ENCODE data around the gene INHBB.
A peak's percentile ranks its signal among the peaks of the same experiment; 100 is the strongest.
"Not testable (repeated sequence)": the region's sequence is repeated elsewhere in the genome, so short reads cannot be mapped to it uniquely, and the experiment has no call there.

INHBB gene

DNA sequence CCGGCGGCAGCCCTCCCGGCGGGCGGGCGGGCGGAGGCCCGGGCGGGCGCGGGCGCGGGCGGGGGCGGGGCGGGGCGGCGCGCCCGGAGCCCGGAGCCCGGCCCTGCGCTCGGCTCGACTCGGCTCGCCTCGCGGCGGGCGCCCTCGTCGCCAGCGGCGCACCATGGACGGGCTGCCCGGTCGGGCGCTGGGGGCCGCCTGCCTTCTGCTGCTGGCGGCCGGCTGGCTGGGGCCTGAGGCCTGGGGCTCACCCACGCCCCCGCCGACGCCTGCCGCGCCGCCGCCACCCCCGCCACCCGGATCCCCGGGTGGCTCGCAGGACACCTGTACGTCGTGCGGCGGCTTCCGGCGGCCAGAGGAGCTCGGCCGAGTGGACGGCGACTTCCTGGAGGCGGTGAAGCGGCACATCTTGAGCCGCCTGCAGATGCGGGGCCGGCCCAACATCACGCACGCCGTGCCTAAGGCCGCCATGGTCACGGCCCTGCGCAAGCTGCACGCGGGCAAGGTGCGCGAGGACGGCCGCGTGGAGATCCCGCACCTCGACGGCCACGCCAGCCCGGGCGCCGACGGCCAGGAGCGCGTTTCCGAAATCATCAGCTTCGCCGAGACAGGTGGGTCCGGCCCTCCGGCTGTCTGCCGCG is at the start of gene INHBB:
Gene INHBB (plus strand): TSS at position 111 of the 641 bp plus-strand sequence. CDS start 53 bp downstream, at position 164.
- no peak for DNase-seq

DNA sequence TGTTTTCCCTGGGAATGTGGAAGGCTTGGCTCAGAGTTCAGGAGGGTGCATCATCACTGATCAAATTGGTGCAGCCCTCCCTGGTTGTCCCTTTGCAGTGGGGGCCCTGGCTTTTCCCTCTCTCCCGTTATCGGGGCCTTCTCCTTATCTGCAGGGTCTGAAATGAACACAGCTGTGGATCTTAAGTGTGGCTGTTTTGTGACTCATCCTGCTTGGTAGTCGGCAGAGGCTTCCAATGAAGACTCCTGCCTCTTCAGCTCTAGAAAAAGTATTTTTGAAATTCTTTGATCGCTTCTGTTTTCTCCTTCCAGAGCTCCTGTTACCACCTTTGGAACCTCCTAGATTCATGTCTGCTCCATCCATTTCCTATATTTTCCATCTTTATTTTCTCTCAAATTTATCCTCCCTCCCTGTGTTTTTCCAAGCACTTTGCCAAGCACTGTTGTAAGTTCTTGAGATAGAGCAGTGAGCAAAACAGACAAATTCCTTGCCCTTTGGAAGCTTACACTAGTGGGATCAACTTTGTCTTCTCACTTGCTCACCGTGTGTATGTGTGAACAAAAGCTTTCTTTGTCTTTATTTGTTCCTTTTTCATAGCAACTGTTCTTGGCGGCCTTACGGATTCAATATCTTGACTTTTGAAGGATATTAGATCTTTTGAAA is 47.6 kb upstream of the INHBB start:
- no peak for DNase-seq

DNA sequence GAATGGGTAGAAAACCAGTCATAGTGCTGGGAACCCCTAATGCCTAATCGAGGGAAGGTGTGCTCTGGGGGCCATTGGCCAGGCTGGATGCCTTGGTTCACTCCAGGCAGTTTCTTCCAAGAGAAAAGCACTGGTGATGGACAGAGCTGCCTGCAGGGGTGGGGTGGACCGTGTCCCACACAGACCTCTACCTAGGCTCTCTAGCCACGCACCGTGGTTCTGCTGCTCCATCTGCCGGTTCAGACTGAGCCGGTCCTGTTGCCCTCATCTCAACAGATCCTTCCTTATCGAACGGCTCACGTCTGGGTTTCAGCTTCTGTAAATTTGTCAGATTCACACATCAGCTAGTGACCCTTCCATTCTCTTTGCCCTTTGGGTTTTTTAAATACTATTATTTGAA is 46.9 kb upstream of the INHBB start:
- DNase-seq: no peak

DNA sequence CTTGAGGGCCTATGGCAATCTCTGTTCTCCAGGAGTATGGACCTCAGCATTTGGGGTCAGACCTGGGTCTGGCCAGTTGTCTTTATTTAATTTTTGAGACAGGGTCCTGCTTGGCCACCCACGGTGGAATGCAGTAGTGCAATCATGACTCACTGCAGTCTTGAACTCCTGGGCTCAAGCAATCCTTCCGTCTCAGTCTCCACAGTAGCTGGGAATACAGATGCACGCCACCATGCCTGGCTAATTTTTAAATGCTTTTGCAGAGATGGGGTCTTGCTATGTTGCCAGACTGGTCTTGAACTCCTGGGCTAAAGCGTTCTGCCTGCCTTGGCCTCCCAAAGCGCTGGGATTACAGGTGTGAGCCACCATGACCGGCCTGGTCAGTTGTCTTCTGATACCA is 46.4 kb upstream of the INHBB start:
- DNase-seq: no peak

DNA sequence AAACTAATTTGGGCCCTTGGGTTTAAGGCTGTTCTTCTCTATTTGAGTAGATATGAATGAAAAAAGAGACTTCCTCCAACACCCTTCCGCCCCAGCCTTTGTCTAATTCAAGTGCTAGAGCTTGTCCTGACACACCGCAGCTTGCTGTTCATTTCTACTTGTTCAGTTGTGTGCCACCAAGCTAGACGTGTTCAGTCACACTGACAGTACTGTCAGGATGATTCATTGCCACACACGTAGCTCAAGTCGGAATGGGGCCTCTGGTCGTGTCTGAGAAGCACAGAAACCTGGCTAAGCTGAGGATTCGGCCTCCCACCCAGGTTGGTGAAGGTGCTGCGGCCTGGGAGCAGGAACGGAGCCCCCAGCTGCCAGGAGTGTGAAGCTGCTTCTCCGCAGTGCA is 45.6 kb upstream of the INHBB start:
- DNase-seq: no peak

DNA sequence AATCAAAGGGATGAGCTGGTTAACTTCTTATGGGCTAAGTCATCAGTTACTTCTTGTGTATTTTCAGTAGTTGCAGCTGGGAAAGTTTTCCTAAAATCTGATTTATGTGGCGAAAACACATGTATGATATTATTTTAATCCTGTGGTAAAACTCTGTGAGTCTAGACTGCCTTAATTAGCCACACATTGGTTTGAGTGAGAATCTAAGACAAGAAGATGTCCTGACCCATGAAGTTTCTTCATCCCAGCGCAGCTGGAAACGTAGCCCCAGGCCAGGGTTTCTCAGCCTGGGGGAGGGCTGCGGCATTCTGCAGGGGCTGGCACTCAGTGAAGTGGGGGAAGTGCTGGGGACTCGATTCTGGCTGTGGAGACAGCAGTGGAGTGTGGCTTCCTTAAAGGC is 44.7 kb upstream of the INHBB start:
- no peak for DNase-seq

DNA sequence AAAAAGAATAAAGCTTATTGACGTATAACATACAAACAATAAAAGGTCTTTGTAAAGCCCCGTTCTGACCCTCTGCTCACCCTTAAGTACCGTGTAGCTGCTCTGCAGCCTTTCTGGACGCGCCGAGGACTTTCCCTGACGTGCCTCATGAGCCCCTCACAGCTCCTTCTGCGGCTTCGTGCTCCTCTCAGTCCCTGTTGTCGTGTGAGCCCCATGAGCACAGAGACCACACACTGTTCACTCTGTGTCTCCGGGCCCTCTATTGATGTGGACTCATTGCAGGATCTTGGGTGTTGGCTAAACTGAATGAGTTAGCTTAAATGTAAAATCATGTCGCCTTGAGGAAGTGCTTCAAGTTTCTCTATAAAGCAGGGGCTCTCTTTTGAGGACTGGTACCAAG is 43.6 kb upstream of the INHBB start:
- DNase-seq: no peak

DNA sequence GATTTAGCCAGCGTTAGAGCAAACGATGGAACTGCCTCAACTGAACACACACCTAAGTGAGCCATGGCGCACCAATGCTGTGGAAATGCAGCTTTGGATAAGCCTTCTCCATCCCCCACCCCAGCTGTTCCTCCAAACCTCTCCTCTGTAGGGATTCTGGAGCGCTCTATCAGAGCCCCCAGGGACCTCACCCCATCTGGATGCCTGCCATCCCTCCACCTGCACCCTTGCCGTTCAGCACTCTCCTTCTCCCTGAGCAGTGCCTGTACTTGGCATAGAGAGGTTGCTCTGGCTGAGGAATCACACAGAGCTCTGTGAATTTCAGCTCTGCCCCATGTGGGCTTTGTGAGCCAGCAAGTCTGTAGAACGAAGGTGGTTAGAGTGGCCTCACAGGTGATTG is 42.8 kb upstream of the INHBB start:
- DNase-seq: no peak

DNA sequence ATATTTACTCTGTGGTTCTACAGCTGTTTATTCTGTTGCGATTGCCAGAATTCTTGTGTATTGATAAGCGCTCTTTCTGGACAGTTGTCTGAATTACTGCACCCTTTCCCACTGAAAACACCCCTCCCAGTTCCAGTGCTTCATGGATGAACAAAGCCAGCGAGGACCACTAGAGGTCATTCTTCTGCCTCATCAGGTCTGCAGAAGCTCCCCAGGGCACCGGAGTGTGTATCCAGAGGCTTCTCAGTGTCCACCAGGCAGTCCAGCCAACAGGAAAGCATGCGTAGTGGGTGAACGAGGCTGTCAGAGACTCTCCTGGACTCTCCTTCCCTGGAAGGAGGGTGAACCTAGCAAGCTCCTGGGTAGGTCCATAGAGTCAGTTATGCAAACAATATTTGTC is 40.6 kb upstream of the INHBB start:
- DNase-seq: no peak

DNA sequence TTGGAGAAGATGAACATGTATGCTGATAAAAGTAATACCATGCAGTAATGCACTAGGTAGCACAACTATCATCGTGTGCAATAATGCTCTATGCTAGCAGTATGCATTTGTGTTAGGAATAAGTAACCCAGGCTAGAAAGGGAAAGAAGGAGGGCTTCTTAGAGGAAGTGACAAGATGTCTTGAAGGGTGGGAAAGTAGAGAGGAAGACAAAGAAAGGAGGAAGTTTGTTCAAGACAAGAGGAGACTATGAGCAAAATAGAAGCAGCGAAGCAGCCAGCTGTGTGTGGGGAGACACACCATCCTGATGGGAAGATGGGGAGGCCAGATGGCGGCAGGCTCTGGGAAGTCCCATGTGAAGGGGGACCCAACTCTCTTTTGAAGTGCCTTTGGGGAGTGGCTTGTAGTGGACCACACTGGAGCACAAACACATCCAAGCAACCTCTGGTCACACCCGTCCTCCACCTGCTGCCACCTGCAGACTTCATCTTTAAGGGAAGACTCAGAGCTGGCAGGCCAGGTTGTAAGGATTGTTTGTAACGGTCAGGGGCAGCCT is 39.9 kb upstream of the INHBB start:
- DNase-seq: no peak

DNA sequence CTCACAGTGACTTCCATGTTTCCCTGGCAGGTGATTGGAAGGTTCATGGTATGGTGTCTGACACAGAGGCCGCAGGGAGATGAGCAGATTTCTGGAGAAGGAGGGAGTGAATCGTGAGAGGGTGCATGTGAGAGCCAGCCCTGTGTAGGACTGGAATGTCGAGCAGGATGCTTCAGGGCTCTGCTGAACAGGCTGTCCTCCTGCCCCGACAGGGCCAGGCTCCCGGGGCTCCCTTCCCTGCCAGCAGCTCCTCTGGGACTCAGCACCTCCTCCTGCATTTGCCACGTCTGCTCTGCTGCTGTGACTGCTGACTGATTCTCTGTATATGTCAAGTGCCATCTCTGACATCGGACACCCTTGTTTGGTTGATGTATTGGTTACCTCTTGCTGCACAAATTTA is 38.5 kb upstream of the INHBB start:
- no peak for DNase-seq

DNA sequence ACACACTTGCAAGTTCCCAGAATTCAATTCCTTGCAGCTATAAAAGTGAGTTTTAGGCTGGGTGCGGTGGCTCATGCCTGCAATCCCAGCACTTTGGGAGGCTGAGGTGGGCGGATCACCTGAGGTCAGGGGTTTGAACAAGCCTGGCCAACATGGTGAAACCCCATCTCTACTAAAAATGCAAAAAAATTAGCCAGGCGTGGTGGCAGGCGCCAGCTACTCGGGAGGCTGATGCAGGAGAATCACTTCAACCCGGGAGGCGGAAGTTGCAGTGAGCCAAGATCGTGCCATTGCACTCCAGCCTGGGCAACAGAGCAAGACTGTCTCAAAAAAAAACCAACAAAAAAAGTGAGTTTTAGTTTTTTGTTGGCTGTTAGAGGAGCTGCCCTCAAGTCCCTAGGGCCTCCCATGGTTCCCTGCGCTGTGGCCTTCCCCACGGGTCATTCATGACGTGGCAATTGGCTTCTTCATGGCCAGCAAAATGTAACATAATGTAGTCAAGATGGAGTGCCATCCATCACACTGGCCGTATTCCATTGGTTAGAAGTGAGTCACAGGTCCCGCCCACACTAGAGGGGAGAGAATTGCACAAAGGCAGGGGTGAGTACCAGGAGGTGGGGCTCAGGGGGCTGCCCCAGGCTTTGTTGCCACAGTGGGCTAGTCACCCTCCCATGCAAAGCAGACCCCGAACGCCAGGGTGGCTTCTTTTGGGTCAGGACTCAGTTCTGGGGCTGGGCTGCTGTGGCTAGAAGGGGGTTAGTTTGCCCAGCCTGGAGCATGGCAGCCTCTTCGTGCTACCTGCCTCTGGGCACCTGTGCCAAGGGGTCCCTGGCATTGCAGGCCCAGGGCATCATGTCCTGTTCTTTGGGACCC is 37.7 kb upstream of the INHBB start:
- no peak for DNase-seq

DNA sequence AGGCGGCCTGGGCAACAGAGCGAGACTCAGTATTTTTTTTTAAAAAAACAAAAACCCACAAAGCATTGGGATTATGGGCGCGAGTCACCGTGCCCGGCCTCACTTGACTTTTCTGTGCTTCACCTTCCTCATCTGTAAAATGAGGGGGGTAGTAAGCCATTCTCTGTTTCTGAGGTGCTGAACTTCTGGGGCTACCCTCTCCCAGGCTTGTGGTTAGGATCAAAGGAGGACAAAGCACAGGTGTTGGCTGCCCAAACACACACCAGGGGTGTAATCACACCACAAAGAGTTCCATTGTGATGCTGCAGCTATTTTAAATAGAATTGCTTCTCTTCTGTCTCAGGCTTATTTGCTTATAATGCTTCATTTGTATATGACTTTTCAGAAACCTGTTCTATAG is 35.8 kb upstream of the INHBB start:
- no peak for DNase-seq

DNA sequence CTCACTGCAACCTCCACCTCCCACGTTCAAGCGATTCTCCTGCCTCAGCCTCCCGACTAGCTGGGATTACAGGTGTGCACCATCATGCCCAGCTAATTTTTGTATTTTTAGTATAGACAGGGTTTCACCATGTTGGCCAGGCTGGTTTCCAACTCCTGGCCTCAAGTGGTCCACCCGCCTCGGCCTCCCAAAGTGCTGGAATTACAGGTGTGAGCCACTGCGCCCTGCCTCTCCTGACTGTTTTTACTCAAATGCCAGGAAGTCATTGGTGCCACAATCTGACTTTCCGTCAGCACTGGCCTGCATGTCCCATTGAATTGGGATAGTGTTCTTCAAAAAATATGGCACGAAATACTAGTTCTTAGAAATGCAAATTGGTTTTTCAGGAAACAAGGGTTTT is 35.1 kb upstream of the INHBB start:
- not testable (repeated sequence) for DNase-seq

DNA sequence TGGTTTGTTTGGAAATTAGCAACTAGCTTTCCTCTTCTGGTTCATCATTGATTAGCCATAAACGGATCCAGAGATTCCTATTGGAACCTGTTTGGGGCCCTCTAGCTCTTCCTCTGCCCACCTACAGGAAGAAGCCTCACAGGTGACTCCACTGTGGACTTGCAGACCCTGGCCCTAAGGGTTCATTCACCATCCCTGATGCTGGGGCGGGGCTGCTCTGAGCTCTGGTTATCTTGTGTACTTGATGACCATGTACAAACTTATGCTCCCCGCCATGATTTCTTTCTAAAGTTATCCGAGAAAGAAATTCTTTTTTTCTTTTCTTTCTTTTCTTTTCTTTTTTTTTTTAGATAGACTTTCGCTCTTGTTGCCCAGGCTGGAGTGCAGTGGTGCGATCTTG is 33.9 kb upstream of the INHBB start:
- DNase-seq: no peak

DNA sequence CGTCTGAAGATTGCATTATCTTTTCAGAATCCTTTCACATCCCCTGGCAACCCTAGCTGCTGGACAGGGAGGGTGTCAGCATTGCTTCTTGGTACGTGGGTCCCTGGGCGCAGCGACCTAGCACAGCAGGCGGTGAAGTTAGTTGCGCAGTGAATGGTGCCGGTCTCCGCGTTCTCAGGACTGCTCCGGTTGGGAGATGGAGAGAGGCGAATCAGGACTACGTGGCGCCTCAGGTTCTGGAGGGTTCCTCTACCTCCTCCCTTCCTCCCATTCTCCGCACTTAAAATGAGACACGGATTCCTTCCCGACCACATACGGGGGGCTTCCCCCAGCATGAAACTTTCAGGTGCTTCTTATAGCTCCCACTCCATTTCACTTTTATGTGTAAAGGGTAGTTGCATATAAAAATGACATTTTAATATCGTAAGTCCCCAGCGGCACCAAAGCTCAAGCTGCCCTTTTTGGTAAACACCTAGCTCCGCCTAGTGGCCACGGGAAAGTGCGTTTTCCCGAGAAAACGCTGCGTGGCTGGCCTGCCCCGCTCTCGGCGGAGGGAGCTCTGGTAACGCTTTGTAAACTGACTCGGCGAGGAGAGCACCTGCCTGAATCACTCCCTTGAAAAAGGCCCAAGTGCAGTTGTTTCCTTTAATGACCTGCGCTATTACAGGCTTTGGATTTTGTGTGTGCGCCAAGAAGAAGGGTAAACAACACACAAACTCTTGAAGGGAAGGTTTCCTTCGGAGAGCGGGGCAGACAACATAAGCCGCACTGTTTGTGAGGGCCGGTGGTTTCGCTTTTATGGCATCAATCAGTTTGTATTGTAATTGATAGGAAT is 32.9 kb upstream of the INHBB start:
- DNase-seq: peak; percentile 71

DNA sequence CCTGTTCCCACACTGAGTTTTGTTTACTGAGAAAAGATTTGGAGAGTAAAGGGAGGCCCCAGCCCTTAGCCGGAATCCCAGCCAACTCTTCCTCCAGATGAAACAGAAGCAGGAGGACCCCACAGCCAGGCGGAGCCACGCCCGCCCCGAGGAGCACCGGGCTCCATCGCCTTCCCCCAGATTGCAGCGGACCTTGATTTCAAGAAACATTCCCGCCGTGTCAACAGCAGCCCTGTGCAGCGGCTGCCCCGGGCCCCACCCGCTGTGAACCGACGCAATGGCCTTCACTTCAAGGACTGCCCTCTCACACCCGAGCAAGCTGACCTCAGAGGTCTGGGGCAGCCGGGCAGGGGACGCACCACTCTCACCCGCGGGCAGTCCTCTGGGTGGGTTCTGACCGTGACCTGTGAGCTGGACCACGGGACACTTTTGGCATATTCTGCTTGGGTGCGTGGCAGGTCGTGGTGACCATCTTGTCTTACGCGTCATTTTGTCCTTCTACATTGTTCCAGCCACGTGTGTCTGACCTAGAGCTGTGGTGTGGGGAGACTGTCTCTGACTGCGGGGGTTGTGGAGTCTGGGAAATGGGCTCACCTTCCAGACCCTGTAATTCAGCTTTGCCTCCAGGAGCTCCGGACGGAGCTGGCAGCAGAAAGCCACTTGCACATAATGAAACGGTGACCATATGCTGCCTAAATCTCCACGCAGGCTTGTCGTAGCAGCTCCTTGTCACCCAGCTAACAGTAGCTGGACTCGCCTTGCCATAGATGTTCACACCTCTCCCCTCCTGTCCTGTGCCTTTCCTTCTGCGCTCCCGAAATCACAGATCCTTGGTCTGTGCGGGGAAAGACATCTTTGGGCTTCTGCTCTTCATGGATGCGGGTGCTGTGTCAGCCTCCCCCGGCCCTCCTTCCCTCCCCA is 32.0 kb upstream of the INHBB start:
- DNase-seq: no peak

DNA sequence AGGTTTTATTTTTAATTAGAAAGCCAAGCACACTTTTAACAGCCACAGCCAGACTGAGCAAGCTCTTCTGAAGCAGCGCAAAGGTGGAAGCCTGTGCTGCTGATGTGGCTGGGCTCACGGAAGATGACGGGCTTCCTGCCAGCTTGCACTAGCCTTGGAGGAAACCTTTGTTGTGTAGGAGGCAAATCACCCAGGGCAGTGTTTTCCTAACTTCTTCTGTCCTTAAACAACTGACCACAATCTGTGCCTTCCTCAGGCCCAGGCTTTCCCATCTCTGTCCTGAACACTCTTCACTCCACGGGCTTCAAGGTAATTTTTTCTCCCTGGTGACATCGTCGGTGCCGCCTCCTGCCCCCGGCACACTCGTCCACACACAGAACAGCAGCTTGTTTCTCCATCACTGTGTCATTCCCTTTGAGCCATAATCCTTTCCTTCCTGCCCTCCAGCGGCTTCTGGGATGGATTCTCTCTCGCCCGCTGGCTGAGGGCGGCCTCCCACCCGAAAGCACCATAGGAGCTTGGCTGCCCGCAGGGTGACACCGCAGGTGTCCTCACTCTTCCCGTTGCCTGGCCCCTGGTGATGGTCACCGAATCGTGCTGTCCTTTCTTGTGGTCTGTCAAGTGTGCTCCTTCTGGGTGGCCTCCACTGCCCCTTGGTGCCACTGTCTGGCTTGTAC is 31.1 kb upstream of the INHBB start:
- no peak for DNase-seq

DNA sequence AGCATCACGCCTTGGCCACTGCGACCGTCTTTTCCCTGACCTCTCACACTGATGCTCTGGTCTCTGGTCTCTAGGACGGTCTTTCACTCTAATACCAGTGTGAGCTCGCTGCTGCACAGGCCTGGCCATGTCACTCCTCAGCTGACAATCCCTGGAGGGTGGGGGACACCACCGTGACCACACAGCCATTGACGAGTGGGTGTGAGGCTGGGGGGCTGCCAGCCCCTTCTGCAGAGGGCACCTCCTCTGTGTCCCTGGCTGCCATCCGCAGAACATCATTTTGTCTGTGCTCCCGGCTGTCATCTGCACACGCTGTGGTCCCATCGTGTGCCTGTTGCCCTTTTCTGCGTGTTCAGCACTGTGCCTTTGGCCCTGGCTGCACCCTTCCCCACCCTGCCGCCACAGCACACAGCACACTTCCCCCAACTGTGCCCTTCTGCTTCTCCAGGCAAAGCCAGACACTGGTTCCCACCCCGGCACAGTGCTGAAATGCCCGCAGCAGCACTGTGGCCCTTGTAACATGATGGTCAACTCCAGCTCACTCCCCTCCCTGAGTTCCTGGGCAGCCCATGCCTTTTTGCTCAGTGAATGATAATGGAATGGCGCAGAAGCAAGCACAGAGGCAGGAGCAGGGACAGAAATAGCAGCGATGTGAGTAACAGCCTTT is 30.4 kb upstream of the INHBB start:
- DNase-seq: no peak

DNA sequence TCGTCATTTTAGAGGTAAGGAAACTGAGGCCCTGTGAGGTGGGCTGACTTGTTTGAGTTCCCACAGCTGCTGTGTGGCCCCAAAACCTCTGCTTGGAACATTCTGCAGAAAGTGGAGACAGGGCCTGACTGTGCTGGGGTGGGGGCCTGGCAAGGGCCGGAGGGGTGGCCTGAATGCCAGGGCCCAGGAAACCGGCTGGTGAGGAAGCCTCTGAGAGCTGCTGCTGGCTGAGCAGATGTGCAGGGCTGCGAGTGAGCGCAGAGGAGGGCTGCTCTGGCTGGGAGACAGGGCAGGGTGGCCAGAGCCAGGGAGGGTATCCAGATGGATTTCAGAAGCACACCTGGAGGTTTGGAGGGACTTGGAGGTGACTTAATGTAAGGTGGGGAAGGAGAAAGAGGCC is 29.9 kb upstream of the INHBB start:
- no peak for DNase-seq

Data from activated T-cell treated with anti-CD3 and anti-CD28 coated beads for 4 hours (primary cell).